ENCODE measurements around the gene AASS.

Gene AASS

GRCh38 chr7:122103064-122103463, 41.0 kb downstream of the AASS start:
- DNase-seq: no peak

- no peak for DNase-seq
Measured at GRCh38 chr7:122100021-122100420, 44.0 kb downstream of the AASS start.

GRCh38 chr7:122095642-122096041, 48.4 kb downstream of the AASS start:
- DNase-seq: no peak

GRCh38 chr7:122094549-122094948, 49.5 kb downstream of the AASS start:
- DNase-seq: no peak

- DNase-seq: peak; percentile 38
Measured at GRCh38 chr7:122092964-122093797, 50.9 kb downstream of the AASS start.

GRCh38 chr7:122082670-122083069, 61.4 kb downstream of the AASS start:
- no peak for DNase-seq

- DNase-seq: no peak
Measured at GRCh38 chr7:122082160-122082559, 61.9 kb downstream of the AASS start.

GRCh38 chr7:122073635-122074034, 70.4 kb downstream of the AASS start:
- DNase-seq: no peak

- no peak for DNase-seq
Measured at GRCh38 chr7:122072924-122073599, 71.0 kb downstream of the AASS start.

- no peak for DNase-seq
Measured at GRCh38 chr7:122072272-122072671, 71.8 kb downstream of the AASS start.

- no peak for DNase-seq
Measured at GRCh38 chr7:122070834-122071233, 73.2 kb downstream of the AASS start.

- DNase-seq: no peak
Measured at GRCh38 chr7:122070062-122070461, 74.0 kb downstream of the AASS start.

GRCh38 chr7:122068999-122069398, 75.0 kb downstream of the AASS start:
- DNase-seq: no peak

- no peak for DNase-seq
Measured at GRCh38 chr7:122068046-122068445, 76.0 kb downstream of the AASS start.

GRCh38 chr7:122067077-122067476, 77.0 kb downstream of the AASS start:
- DNase-seq: no peak

GRCh38 chr7:122064971-122065370, 79.1 kb downstream of the AASS start:
- no peak for DNase-seq

GRCh38 chr7:122063146-122063545, 80.9 kb downstream of the AASS start:
- no peak for DNase-seq

- no peak for DNase-seq
Measured at GRCh38 chr7:122059542-122059941, 84.5 kb downstream of the AASS start.

- no peak for DNase-seq
Measured at GRCh38 chr7:122056977-122057376, 87.1 kb downstream of the AASS start.

GRCh38 chr7:122055073-122055472, 89.0 kb downstream of the AASS start:
- no peak for DNase-seq

- no peak for DNase-seq
Measured at GRCh38 chr7:122054393-122054792, 89.7 kb downstream of the AASS start.

GRCh38 chr7:122046402-122046801, 97.6 kb downstream of the AASS start:
- no peak for DNase-seq

GRCh38 chr7:122040147-122040546, 103.9 kb downstream of the AASS start:
- no peak for DNase-seq

- no peak for DNase-seq
Measured at GRCh38 chr7:122038904-122039303, 105.1 kb downstream of the AASS start.

- DNase-seq: no peak
Measured at GRCh38 chr7:122038134-122038533, 105.9 kb downstream of the AASS start.

Measured in NCI-H2107 (cell line).